A549 treated with Mapracorat at 1 μM for 4 hours (cell line): Measurements from ENCODE around the gene DYNC1LI2. TPM values are rescaled to one million over a fixed set of nuclear protein-coding genes. Genes with fewer than 3 reads are reported as not detected.

ENCODE experiments used
- total RNA-seq: library from RNA; stranded (reverse); fragments of 200-300 nt; extraction: Qiagen RNA extraction; gene quantifications from 5 replicates; pipeline ENCODE4 v1.2.3, GENCODE V29; 2022

Gene DYNC1LI2
- 41.2 to 52.7 TPM (median 48.3 TPM) in 5 replicates for total RNA-seq

GRCh38 chr16:66751303-66751991 lies at the start of gene DYNC1LI2:
TSS of gene DYNC1LI2 (minus strand) at chr16:66751609. CDS start at chr16:66751591, 18 bp downstream.

GRCh38 chr16:66696669-66697630 lies 54.5 kb downstream of the DYNC1LI2 start, which contains the start of gene CMTM4:
TSS of gene CMTM4 (minus strand) at chr16:66696743. CDS start at chr16:66696525, 218 bp downstream.

Other genes starting within 250 kb of the DYNC1LI2 start
- gene TK2, start 201.5 kb downstream of the DYNC1LI2 start, total RNA-seq: 16.4 to 19.3 TPM (median 18.4 TPM) in 5 replicates
- gene CKLF, start 199.0 kb downstream of the DYNC1LI2 start, total RNA-seq: 66.9 to 76.0 TPM (median 71.3 TPM) in 5 replicates
- gene CMTM1, start 185.2 kb downstream of the DYNC1LI2 start, total RNA-seq: 0.49 to 1.8 TPM (median 1.1 TPM) in 5 replicates
- 0.15 TPM in 1 of 5 replicates, not detected in the others for gene CMTM2, start 172.1 kb downstream of the DYNC1LI2 start, total RNA-seq
- gene CMTM3, start 146.9 kb downstream of the DYNC1LI2 start, total RNA-seq: 85.6 to 94.6 TPM (median 92.5 TPM) in 5 replicates
- gene CMTM4, start 54.9 kb downstream of the DYNC1LI2 start, total RNA-seq: 21.2 to 37.2 TPM (median 33.0 TPM) in 5 replicates
- not detected in 5 replicates for gene TERB1, start 50.0 kb upstream of the DYNC1LI2 start, total RNA-seq
- gene NAE1, start 79.4 kb upstream of the DYNC1LI2 start, total RNA-seq: 63.5 to 74.9 TPM (median 66.4 TPM) in 5 replicates
- gene CA7, start 92.8 kb upstream of the DYNC1LI2 start, total RNA-seq: 0.08 TPM in 1 of 5 replicates, not detected in the others
- gene PDP2, start 128.9 kb upstream of the DYNC1LI2 start, total RNA-seq: 4.4 to 6.5 TPM (median 6.3 TPM) in 5 replicates
- 3.7 to 4.9 TPM (median 4.4 TPM) in 5 replicates for gene CDH16, start 167.3 kb upstream of the DYNC1LI2 start, total RNA-seq
- 27.6 to 46.6 TPM (median 39.4 TPM) in 5 replicates for gene RRAD, start 173.9 kb upstream of the DYNC1LI2 start, total RNA-seq
- gene CIAO2B, start 182.8 kb upstream of the DYNC1LI2 start, total RNA-seq: 148 to 193 TPM (median 178 TPM) in 5 replicates
- gene CES2, start 183.9 kb upstream of the DYNC1LI2 start, total RNA-seq: 29.3 to 37.6 TPM (median 32.1 TPM) in 5 replicates
- gene CES3, start 209.7 kb upstream of the DYNC1LI2 start, total RNA-seq: 2.3 to 3.6 TPM (median 2.4 TPM) in 5 replicates
- 1.9 to 3.3 TPM (median 2.9 TPM) in 5 replicates for gene CES4A, start 237.0 kb upstream of the DYNC1LI2 start, total RNA-seq